NCI-H1436 (cell line): ENCODE measurements around the gene SNX18.
"Not testable (repeated sequence)": the region's sequence is repeated elsewhere in the genome, so short reads cannot be mapped to it uniquely, and the experiment has no call there.

Experiments used
- DNase-seq: peaks from one replicate; lab custom pipeline; 2025; lab: John Stamatoyannopoulos, UW

The SNX18 gene

GRCh38 chr5:54517512-54518145 is at the start of gene SNX18:
SNX18 (plus strand) TSS chr5:54517759; CDS start chr5:54517953, 194 bp downstream.
- DNase-seq, result peak; percentile 89

- DNase-seq, result no peak
These were observed 47.9 kb upstream of the SNX18 start for GRCh38 chr5:54469622-54470021.

- no peak for DNase-seq
These were observed 47.4 kb upstream of the SNX18 start for GRCh38 chr5:54470128-54470527.

GRCh38 chr5:54470677-54471076 is 46.9 kb upstream of the SNX18 start:
- DNase-seq, result no peak

- no peak for DNase-seq
These were observed 46.2 kb upstream of the SNX18 start for GRCh38 chr5:54471398-54471797.

GRCh38 chr5:54476682-54477081 is 40.9 kb upstream of the SNX18 start:
- no peak for DNase-seq

GRCh38 chr5:54477941-54478478 is 39.5 kb upstream of the SNX18 start:
- DNase-seq, result no peak

- DNase-seq, result no peak
These were observed 37.3 kb upstream of the SNX18 start for GRCh38 chr5:54480296-54480695.

GRCh38 chr5:54484219-54484894 is 33.2 kb upstream of the SNX18 start:
- DNase-seq, result no peak

- DNase-seq, result not testable (repeated sequence)
These were observed 31.9 kb upstream of the SNX18 start for GRCh38 chr5:54485659-54486058.

GRCh38 chr5:54489648-54489979 is 27.9 kb upstream of the SNX18 start:
- not testable (repeated sequence) for DNase-seq

- DNase-seq, result no peak
These were observed 26.2 kb upstream of the SNX18 start for GRCh38 chr5:54491326-54491725.

- no peak for DNase-seq
These were observed 25.4 kb upstream of the SNX18 start for GRCh38 chr5:54492178-54492577.

- DNase-seq, result no peak
These were observed 22.5 kb upstream of the SNX18 start for GRCh38 chr5:54495027-54495426.

GRCh38 chr5:54514291-54514690 is 3.3 kb upstream of the SNX18 start:
- no peak for DNase-seq

- no peak for DNase-seq
These were observed 2.6 kb upstream of the SNX18 start for GRCh38 chr5:54514841-54515432.

GRCh38 chr5:54515634-54516033 is 1.9 kb upstream of the SNX18 start:
- DNase-seq, result no peak

GRCh38 chr5:54516051-54516655 is 1.4 kb upstream of the SNX18 start:
- no peak for DNase-seq

- DNase-seq, result no peak
These were observed 416 bp upstream of the SNX18 start for GRCh38 chr5:54517174-54517511.

- DNase-seq, result peak; percentile 21
These were observed 723 bp downstream of the SNX18 start for GRCh38 chr5:54518146-54518817.

- no peak for DNase-seq
These were observed 1.4 kb downstream of the SNX18 start for GRCh38 chr5:54518818-54519508.

GRCh38 chr5:54519509-54519876 is 1.9 kb downstream of the SNX18 start:
- DNase-seq, result no peak
